NCI-H1694 (cell line): ENCODE results near the gene CELSR2.

Source experiments
- DNase-seq: peaks from one replicate; lab custom pipeline; 2025; lab: John Stamatoyannopoulos, UW

Gene CELSR2

GRCh38 chr1:109228167-109228566 is 21.2 kb upstream of the CELSR2 start:
- DNase-seq: no peak

GRCh38 chr1:109229531-109230127 is 19.7 kb upstream of the CELSR2 start:
- DNase-seq: no peak

DNA sequence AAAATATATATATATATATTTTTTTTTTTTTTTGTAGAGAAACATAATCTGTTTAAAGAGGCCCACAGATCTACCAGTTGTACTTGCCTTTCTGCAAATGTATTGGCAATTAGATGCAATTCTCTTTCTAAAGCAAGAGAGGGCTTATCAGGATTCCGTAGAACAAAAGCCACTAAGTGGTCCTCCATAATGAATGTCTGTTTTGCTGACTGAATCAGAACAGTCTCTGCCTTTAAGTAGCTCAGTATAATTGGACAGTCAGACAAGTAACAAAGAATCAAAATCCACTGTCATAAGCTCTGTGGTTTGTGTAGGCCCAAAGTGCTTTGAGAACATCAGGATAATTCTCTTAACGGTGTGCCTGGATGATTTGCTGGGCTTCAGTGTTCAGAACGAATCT is 18.3 kb upstream of the CELSR2 start:
- DNase-seq: no peak

DNA sequence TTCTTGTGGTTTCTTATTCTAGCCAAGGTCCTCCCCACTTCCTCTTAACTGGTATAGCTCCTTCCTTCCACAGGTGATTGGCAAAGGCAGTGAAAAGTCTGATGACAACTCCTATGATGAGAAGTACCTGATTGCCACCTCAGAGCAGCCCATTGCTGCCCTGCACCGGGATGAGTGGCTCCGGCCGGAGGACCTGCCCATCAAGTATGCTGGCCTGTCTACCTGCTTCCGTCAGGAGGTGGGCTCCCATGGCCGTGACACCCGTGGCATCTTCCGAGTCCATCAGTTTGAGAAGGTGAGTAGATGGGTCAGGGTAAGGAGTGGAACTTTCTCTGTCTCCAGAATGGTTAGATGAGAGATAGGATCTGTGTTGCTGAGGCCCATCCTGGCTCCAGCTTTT is 14.2 kb upstream of the CELSR2 start:
- DNase-seq: no peak

- no peak for DNase-seq
Observed at GRCh38 chr1:109237512-109237911, 11.8 kb upstream of the CELSR2 start.

DNA sequence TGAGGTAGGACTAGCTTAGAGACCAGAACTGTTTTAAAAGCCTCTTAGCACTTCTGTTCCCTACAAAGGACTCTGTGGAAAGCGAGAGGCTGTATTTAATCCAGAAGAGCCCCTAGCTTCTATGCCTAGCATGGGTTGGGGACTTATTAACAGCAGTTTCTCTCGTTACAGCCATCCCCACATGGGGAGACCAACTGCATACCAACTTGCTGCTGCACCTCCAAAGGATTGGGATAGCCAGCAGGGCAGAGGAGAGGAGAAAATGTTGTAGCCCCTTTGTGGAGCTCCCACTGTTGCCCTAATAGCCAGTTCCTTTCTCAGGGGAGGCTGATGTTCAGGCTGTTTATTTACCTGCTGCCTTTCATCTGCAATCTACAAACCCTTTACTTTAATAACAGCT is 11.0 kb upstream of the CELSR2 start:
- DNase-seq: no peak

GRCh38 chr1:109239047-109239408 is 10.3 kb upstream of the CELSR2 start:
- no peak for DNase-seq

DNA sequence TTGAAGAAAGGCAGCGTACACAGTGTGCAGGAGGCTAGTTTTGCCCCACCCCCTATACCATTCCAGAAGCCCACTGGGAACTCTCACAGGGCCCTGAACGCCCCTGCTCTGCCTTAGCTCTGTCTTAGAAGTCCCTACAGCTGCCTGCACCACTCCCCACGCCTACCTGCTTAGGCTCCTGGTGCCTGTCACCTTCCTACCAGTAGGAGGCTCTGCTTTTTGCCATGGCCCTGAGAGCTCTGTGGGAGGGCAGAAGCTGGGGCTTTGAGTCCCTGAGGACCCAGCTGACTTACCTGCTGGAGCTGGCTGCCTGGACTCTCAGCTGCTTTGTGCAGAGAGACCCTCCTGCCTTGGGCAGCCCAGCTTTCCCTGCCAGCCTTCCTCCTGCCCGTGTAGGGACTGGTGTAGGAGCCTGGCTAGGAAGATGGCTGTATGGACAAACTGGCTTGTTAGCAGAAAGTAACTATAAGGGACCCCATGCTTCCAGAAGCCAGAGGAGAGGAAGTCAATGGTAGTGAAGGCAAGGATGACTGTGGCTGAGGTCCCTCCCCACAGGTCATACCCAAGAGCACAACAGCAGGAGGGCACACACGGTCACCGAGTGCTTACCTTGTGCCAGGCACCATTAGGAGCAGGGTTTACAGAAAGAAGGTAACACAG is 9.8 kb upstream of the CELSR2 start:
- peak; percentile 67 for DNase-seq

DNA sequence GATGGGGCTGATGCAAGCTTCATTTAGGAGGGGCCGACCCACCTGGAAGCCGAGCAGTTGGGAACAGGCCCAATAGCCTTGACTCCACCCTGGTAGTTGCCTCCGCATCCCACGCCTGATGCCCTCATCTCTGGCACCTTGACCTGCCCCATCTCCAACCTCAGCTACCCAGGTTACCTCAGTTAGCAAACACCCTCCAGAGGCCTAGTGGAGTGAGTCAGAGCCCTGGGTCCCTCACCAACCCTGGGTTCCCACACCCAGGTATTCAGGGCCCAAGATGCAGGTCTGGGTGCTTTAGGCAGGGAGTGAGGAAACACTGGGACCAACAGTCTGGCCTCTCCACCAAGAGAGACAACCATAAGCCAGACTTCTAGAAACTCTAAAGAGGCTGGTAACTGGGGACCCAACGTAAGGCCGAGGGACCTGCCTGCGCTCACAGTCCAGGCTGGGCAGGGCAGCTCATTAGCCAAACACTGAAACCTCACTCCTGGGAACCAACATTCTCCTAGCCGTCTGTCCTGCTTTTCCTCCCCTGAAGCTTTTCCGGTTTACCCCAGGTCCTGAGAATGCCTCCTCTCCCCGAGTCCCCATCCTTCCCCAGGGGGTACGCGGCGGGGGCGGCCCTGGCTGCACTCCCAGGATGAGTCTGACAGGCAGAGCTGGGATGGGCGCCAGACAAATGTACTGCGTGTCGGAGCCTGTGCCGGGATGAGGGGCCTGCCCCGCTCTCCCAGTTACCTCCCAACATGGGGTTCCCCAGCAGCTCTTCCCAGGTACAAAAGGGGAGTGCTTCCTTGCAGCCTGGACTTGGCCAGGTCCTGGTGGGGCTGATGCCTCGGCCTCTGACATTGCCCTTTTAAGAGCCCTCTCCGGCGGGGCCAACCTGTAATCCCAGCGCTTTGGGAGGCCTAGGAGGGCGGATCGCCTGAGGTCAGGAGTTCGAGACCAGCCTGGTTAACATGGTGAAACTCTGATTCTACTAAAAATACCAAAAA is 8.9 kb upstream of the CELSR2 start:
- peak; percentile 65 for DNase-seq

DNA sequence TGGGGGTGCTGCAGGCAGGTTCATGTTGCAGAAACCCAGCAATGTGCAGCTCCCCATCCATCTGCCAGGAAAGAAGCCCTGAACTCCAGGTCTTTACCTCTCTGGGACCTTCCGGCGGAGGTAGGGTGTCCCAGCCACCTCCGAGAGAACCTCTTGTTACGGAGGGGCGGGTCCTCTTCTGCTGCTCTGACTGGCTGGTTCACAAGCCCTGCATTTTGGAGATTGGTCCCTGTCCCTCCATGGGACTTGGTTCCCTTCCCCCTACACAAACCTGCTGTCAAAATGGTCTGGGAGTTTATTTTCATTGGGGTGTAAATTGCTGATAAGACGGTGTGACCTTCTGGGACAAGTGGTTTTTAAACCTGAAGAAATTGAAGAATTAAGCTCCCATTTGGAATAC is 8.0 kb upstream of the CELSR2 start:
- DNase-seq: no peak

DNA sequence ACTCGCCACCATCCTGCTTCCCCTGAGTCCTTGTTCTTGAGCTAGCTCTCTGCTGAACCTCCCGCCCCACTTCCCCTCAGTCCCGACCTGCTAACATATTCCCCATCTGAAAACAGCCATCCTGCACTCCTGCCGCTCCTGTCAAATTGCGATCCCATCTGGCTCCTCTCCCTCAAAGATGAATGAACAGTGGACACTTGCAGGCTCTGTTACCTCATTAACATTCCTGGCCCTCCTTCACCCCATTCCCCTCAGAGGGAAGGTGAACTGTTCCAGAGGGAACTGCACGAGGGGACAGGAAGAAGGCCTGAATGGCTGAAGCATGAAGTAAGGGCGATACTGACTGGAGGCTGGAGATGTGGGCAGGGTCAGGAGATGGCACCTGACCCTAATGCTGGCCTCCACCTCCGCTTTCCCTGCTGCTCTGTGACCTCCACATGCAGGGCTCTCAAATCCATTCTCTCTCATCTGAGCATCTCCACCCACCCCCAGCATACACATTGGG is 7.4 kb upstream of the CELSR2 start:
- DNase-seq: peak; percentile 38

GRCh38 chr1:109242387-109242786 is 7.0 kb upstream of the CELSR2 start:
- no peak for DNase-seq

DNA sequence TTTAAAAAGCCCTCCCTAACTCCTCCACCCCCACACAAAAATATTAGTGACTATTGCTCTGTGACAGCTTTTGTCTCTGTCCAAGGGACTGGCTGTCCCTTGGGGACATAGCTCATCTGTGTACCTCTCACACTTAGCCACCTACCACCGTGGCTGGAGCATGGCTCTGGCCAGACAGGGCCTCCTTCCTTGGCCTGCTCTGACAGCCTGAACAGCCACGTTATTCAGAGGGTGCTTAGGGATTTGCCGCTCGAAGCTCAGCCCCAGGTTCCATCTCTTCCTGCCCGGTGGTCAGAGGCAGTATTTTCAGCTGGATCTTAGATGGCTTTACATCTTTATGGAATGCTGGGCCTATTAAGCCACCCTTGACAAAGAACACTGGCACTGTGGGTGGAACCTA is 6.1 kb upstream of the CELSR2 start:
- DNase-seq: no peak

GRCh38 chr1:109243860-109244552 is 5.3 kb upstream of the CELSR2 start:
- no peak for DNase-seq

DNA sequence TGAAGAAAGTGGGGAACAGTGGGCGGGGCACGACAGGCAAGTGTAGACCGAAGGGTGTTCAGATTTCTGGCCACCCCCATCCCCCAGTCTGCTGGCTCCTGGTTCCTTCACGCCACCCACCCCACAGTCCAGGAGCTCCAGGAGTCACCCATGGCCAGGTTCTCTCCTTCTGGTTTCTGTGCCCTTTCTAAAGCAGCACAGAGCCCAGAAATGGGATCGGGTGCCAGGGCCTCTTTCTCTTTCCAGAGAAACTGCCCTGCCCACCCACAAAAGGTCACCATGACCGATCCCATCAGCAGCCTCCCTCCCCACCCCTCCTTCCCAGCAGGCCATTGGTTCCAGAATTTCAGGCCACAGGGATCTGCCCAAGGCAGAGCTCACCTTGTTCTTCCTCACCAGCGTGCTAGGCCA is 3.2 kb upstream of the CELSR2 start:
- no peak for DNase-seq

DNA sequence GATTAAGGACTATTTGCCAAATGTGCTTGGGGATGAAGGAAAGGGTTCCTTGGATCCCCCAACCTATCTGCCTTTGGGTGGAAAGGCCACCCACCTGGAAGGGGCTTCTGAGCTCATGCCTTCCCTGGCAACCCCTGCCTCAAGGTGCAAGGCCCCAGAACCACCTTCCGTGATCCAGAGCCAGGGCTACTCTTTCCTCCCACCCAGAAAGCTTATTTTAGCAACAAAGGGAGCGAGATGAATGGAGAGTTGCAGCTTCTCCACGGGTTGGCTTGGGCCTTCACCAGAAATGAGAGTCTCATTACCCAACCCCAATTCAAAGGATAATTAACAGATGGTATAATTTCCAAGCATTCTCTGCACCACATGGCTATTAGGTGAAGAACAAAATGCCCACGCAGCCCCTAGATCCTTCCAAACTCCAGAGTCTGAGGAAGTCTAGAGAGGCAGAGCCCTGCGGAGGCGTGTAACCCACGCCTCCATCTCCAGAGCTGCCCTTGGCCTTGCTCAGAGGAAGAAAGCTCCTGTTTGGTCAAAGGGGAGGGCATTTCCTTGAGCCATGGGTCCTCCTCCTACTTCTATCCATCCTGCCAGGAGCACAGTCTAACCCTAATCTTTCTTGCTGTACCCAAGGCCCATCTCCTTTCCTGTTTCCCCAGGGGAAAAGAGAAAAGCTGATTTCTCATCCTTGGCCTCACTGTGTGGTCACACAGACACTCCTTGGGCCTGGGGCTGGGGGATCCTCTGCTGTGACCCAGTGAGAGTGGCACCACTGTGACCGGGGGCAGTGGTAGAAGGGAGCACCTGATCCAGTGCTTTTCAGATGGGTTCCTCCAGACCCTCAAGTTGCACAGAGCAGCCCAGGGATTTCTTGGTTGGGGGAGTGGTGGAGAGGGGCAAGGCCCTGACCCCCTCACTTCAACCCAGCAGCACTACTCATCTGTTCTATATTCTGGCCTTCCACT is 1.7 kb upstream of the CELSR2 start:
- no peak for DNase-seq

DNA sequence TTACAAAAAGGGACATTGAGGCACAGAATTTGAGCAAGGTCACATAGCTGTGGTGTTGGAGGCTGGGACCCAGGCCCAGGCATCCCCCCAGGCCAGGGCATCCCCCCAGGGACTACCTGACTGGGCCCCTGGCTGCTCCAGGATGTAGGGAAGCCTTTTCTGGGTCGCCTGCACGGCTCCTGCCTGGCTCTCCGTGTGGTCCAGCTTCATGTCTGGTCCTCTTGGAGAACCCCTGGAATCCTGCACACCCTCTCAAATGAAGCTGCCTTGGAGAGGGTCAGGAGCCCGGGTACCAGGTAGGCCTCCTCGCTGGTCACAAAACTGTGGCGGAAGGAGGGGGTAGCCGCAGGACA is 919 bp upstream of the CELSR2 start:
- no peak for DNase-seq

GRCh38 chr1:109249654-109250401 is 489 bp downstream of the CELSR2 start:
- DNase-seq: no peak

GRCh38 chr1:109250454-109251276 is 1.3 kb downstream of the CELSR2 start:
- DNase-seq: no peak
